CD8-positive, alpha-beta memory T cell (primary cell): ENCODE data around the gene BICDL1. TPM values are rescaled to one million over a fixed set of nuclear protein-coding genes. Genes with fewer than 3 reads are reported as not detected.

ENCODE experiments used
- CTCF ChIA-PET: fragments of 350-600 bp; sonication (Branson Sonifier 250); formaldehyde crosslinking; loops from one replicate; lab custom pipeline; 2021; ENCODE audit warnings: antibody characterized with exemption; lab: Charles Lee
- POLR2A ChIA-PET: fragments of 350-600 bp; sonication (Branson Sonifier 250); formaldehyde crosslinking; loops from one replicate; lab custom pipeline; 2021; ENCODE audit warnings: antibody characterized with exemption; lab: Charles Lee
- DNase-seq, 5 donors: peaks; one replicate each; pipeline versions ENCODE4 v3.0.0 to v3.0.0-alpha.2; 2020 to 2022; ENCODE audit warnings: mixed read lengths in 1 of 5
- H3K27ac ChIP-seq: one replicate; pipeline ENCODE4 v1.7.0; 2013; ENCODE audit warnings: low read depth, mild to moderate bottlenecking, low read length, moderate library complexity
- H3K27me3 ChIP-seq: 2 replicates; pipeline ENCODE4 v1.7.0; 2013; ENCODE audit warnings: low read length, mild to moderate bottlenecking; ENCODE audit not compliant: insufficient read depth, poor library complexity, severe bottlenecking
- H3K36me3 ChIP-seq: 2 replicates; pipeline ENCODE4 v1.7.0; 2013; ENCODE audit warnings: mild to moderate bottlenecking, low read length, moderate library complexity; ENCODE audit not compliant: insufficient read depth
- H3K4me1 ChIP-seq: 2 replicates; pipeline ENCODE4 v1.7.0; 2013; ENCODE audit warnings: mild to moderate bottlenecking, low read length, moderate library complexity; ENCODE audit not compliant: insufficient read depth
- H3K4me3 ChIP-seq: 2 replicates; pipeline ENCODE4 v1.7.0; 2013; ENCODE audit warnings: mild to moderate bottlenecking, low read length
- H3K9me3 ChIP-seq: 2 replicates; pipeline ENCODE4 v1.7.0; 2013; ENCODE audit warnings: mild to moderate bottlenecking, low read length
- H3K27ac Mint-ChIP-seq, 8 donors: one replicate each; pipeline ENCODE4 v1.8.0; 2020 to 2021; ENCODE audit warnings: mixed read lengths in 8 of 8, mild to moderate bottlenecking in 6 of 8, inconsistent platforms in 3 of 8, moderate library complexity in 3 of 8
- H3K27me3 Mint-ChIP-seq, 2 donors: one replicate each; pipeline ENCODE4 v1.8.0; 2020 to 2021; ENCODE audit warnings: mixed read lengths in 2 of 2, mild to moderate bottlenecking in 1 of 2, moderate library complexity in 1 of 2
- H3K36me3 Mint-ChIP-seq, 3 donors: one replicate each; pipeline ENCODE4 v1.8.0; 2020 to 2021; ENCODE audit warnings: mixed read lengths in 3 of 3, inconsistent platforms in 1 of 3, mild to moderate bottlenecking in 1 of 3
- H3K4me1 Mint-ChIP-seq, 3 donors: one replicate each; pipeline ENCODE4 v1.8.0; 2020 to 2021; ENCODE audit warnings: mixed read lengths in 3 of 3, inconsistent platforms in 1 of 3, mild to moderate bottlenecking in 1 of 3
- H3K4me3 Mint-ChIP-seq, 7 donors: one replicate each; pipeline ENCODE4 v1.8.0; 2020 to 2021; ENCODE audit warnings: mixed read lengths in 7 of 7, mild to moderate bottlenecking in 6 of 7, moderate library complexity in 4 of 7, inconsistent platforms in 2 of 7
- H3K9me3 Mint-ChIP-seq, 5 donors: one replicate each; pipeline ENCODE4 v1.8.0; 2020 to 2022; ENCODE audit warnings: mixed read lengths in 5 of 5, mild to moderate bottlenecking in 3 of 5, moderate library complexity in 2 of 5, inconsistent platforms in 1 of 5
- polyA plus RNA-seq: library from polyadenylated mRNA; unstranded; fragments of 300-500 nt; fragmentation: Illumina TruSeq; gene quantifications from one replicate; pipeline ENCODE4 v1.2.3, GENCODE V29; 2021
- total RNA-seq, 2 experiments: library from RNA; stranded (reverse); gene quantifications; one replicate each; pipeline ENCODE4 v1.2.3, GENCODE V29; 2021

Gene BICDL1
- total and polyA plus RNA-seq, 3 experiments from 2014 or later = 7.4 to 109 (median 106) TPM

DNA sequence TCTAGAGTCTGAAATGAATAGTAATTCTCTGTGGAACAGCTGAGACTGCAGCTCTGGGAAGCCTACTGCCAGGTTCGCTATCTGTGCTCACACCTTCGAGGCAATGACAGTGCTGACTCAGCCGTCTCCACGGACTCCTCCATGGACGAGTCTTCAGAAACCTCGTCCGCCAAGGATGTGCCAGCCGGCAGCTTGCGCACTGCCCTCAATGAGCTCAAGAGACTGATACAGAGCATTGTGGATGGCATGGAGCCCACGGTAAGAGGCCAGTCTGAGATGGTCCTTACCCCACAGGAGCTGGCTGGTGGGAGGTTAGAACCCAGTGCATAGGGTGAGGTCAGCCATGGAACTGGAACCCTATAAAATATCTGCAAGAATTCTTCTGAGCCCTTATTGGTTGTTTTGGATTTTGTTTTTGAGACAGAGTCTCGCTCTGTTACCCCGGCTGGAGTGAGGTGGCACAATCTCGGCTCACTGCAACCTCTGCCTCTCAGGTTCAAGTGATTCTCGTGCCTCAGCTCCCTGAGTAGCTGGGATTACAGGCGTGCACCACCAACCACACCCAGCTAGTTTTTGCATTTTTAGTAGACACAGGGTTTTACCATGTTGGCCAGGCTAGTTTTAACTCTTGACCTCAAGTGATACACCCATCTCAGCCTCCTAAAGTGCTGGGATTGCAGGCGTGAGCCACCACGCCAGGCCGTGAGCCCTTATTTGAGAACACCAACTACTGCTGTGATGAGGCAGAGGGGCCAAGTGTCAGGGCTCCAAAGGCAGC, 83.6 kb downstream of the BICDL1 start:
- no peaks in the 10 kb centered on the region for H3K27me3 Mint-ChIP-seq
- H3K4me3 ChIP-seq = no peak overlapping the region
- H3K36me3 ChIP-seq = peaks cover 13% of the 10 kb centered on the region
- ChIA-PET CTCF (interaction anchor here (2.0 kb wide), 1 partner anchor 14 kb away, joined by 4 read pairs; no protein-coding TSS in a partner anchor), POLR2A (no interaction called here)
- H3K27ac Mint-ChIP-seq = peak overlapping the region in 1 of 8 donors; percentile 60
- H3K4me3 Mint-ChIP-seq = no peak overlapping the region
- H3K36me3 Mint-ChIP-seq = peaks cover 0 to 84% (median 19%) of the 10 kb centered on the region in 3 donors
- no peaks in the 10 kb centered on the region for H3K27me3 ChIP-seq
- H3K9me3 Mint-ChIP-seq = no peaks in the 10 kb centered on the region
- no peaks in the 10 kb centered on the region for H3K9me3 ChIP-seq
- no peak for DNase-seq
- no peak overlapping the region for H3K27ac ChIP-seq
- peaks cover 12 to 18% (median 16%) of the 10 kb centered on the region in 3 donors for H3K4me1 Mint-ChIP-seq
- peaks cover 15% of the 10 kb centered on the region for H3K4me1 ChIP-seq

DNA sequence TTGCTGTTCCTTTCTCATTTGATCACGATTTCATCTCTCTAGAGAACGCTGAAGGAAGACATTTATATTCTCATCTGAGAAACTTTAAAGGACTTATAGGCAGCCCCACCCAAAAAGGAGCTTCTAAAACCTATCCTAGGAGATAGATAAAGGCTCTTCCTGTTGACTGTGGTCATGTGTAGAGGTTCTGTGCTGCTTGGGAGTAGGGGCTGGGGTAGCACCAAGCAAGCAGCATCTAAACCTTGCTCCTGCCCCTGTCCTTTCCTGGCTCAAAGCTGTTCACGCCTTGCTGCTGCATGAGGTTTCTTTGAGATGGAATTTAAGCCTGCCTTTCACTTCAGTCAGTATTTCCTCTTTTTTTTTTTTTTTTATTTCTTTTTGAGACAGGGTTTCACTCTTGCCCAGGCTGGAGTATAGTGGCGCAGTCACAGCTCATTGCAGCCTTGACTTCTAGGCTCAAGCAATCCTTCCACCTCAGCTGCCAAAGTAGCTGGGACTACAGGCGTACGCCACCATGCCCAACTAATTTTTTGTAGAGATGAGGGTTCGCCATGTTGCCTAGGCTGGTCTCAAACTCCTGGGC, 86.1 kb downstream of the BICDL1 start:
- peak overlapping the region; percentile 53 to 91 (median 73) for H3K27ac Mint-ChIP-seq
- ChIA-PET POLR2A (no interaction called here), CTCF (interaction anchor here (1.4 to 1.7 kb wide), 2 partner anchors 12 to 28 kb away, joined by 3 to 4 read pairs; no protein-coding TSS in a partner anchor)
- peaks cover 15% of the 10 kb centered on the region for H3K4me1 ChIP-seq
- no peaks in the 10 kb centered on the region for H3K9me3 Mint-ChIP-seq
- H3K4me1 Mint-ChIP-seq = peaks cover 12 to 18% (median 17%) of the 10 kb centered on the region in 3 donors
- H3K36me3 ChIP-seq = peaks cover 13% of the 10 kb centered on the region
- DNase-seq = no peak
- H3K4me3 Mint-ChIP-seq = peak overlapping the region in 2 of 7 donors; percentile 36 to 58
- no peaks in the 10 kb centered on the region for H3K27me3 Mint-ChIP-seq
- H3K9me3 ChIP-seq = no peaks in the 10 kb centered on the region
- H3K4me3 ChIP-seq = no peak overlapping the region
- H3K36me3 Mint-ChIP-seq = peaks cover 0 to 85% (median 18%) of the 10 kb centered on the region in 3 donors
- H3K27ac ChIP-seq = no peak overlapping the region
- H3K27me3 ChIP-seq = no peaks in the 10 kb centered on the region

DNA sequence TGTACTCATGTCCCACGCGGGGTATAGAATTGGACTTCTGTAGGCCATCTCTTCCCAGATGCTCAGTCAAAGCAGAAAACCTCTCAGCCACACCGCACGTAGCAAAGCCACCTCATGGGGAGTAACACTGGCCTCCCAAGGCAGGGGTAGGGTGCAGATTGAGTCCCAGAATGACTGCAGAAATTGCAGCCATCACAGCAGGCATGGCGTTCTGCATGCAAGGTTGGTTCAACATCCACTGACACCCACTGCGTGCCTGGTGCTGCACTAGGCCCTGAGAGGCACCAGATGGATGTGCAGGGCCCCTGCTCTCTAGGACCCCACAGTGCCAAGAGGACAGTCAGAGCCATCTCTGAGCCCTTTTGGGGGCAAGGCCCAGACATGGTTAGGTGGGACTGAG, 87.6 kb downstream of the BICDL1 start:
- POLR2A ChIA-PET = no interaction called here
- Mint-ChIP-seq H3K27me3 (no peaks in the 10 kb centered on the region), H3K36me3 (peaks cover 2 to 86% (median 20%) of the 10 kb centered on the region in 3 donors), H3K4me3 (no peak overlapping the region), H3K27ac (peak overlapping the region in 2 of 8 donors; percentile 23 to 54), H3K9me3 (no peaks in the 10 kb centered on the region), H3K4me1 (peaks cover 12 to 17% (median 15%) of the 10 kb centered on the region in 3 donors)
- Histone ChIP-seq H3K27ac (no peak overlapping the region), H3K27me3 (no peaks in the 10 kb centered on the region), H3K9me3 (no peaks in the 10 kb centered on the region), H3K4me3 (no peak overlapping the region), H3K36me3 (peaks cover 13% of the 10 kb centered on the region), H3K4me1 (peaks cover 15% of the 10 kb centered on the region)
- CTCF ChIA-PET = no interaction called here
- DNase-seq = no peak

DNA sequence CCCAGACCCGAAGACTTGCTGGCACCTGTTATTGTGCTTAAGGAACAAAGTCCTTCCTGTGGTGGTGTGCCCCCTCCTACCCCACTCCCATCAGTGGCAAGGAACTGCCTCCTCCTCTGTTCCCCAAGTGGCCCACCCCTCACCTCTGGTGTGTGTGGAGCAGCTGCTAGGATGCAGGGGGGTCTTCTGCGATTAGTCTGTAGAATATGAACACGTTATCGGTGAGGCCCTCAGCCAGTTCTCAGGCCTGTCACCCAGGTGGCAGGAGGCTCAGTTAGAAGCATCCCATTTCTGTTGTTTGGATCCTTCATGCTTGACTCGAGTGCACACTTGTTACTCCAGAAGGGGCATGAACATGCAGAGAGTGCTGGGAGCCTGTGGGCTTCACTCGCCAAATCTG, 88.2 kb downstream of the BICDL1 start:
- peaks cover 15% of the 10 kb centered on the region for H3K4me1 ChIP-seq
- ChIA-PET CTCF (interaction anchor here (1.9 kb wide), 1 partner anchor 10 kb away, joined by 9 read pairs; no protein-coding TSS in a partner anchor), POLR2A (no interaction called here)
- H3K27ac Mint-ChIP-seq = peak overlapping the region in 4 of 8 donors; percentile 11 to 66 (median 35)
- no peaks in the 10 kb centered on the region for H3K9me3 Mint-ChIP-seq
- no peaks in the 10 kb centered on the region for H3K27me3 ChIP-seq
- H3K36me3 Mint-ChIP-seq = peaks cover 4 to 86% (median 15%) of the 10 kb centered on the region in 3 donors
- peaks cover 13% of the 10 kb centered on the region for H3K36me3 ChIP-seq
- H3K27me3 Mint-ChIP-seq = no peaks in the 10 kb centered on the region
- no peak overlapping the region for H3K27ac ChIP-seq
- DNase-seq = no peak
- H3K4me1 Mint-ChIP-seq = peaks cover 12 to 17% (median 15%) of the 10 kb centered on the region in 3 donors
- no peak overlapping the region for H3K4me3 ChIP-seq
- no peak overlapping the region for H3K4me3 Mint-ChIP-seq
- no peaks in the 10 kb centered on the region for H3K9me3 ChIP-seq

DNA sequence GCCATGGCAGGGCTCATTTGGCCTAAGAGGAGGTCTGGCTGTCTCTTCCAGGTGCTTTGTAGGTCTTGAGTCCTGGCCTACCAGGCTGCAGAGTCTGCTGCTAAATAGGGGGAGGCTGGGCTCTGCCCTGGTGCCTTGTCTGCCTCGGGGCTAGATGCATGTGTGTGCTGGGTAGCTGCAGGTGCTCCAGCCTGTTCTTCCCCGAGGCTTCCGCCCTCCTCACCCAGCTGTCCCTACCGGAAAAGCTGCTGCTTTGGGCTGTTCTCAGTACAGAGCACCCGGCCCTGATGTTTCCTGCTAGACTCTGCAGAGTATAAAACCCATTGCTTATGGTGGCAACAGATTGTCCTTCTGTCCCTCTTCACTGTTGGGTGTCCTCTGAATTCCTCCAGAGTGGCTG, 89.8 kb downstream of the BICDL1 start:
- Mint-ChIP-seq H3K27ac (peak overlapping the region in 3 of 8 donors; percentile 63 to 87 (median 68)), H3K36me3 (peaks cover 4 to 81% (median 9%) of the 10 kb centered on the region in 3 donors), H3K4me3 (no peak overlapping the region), H3K4me1 (peaks cover 12 to 15% (median 13%) of the 10 kb centered on the region in 3 donors), H3K27me3 (no peaks in the 10 kb centered on the region), H3K9me3 (no peaks in the 10 kb centered on the region)
- H3K4me3 ChIP-seq = no peak overlapping the region
- CTCF ChIA-PET = interaction anchor here (1.9 kb wide), 1 partner anchor 8 kb away, joined by 9 read pairs; no protein-coding TSS in a partner anchor
- peaks cover 8% of the 10 kb centered on the region for H3K36me3 ChIP-seq
- no peaks in the 10 kb centered on the region for H3K27me3 ChIP-seq
- H3K27ac ChIP-seq = no peak overlapping the region
- peaks cover 15% of the 10 kb centered on the region for H3K4me1 ChIP-seq
- DNase-seq = peak in 1 of 5 donors; percentile 28
- no peaks in the 10 kb centered on the region for H3K9me3 ChIP-seq
- POLR2A ChIA-PET = no interaction called here

DNA sequence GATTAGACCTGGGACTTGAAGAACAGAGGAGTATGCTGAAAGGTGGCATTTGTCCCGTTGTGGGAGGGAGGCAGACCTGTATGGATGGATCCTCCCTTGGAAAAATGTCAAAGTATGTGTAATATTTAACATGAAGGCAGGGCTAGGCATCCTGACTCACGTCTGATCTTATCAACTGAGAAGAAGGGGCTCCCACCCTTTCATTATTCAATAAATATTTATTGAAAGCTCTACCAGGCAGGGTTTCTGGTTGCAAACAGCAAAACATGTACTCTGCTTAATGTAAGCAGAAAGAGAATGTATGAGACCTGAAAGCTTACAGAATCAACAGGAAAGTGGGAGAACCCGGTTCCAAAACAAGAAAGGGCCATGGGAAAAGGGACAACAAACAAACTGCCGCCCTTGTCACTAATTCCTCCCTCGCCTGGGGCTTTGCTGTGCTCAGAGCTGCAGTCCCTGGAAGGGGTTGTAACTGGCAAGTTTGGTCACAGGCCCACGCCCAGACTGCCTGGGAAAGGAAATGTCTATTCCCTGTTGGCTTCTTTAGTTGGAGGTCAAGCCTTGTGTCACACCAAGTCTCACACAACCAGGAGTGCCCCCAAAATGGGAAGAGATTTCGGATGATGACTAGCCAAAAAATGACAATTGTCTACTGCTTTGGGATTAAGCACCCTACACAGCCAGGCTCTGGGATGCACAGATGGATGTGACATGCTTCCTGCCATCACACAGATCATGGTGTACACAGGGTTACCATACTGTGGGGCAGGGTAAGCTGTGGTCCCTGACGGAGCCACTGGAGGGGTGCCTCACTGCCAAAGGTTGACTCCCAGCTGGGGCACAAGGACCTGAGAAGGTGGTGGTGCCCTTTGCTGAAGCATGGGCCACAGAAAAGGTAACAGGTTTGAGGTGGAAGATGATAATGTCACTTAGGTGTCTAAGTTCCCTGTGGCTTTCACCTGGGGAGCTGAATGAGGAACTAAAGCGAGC, 90.7 kb downstream of the BICDL1 start:
- no peaks in the 10 kb centered on the region for H3K9me3 Mint-ChIP-seq
- H3K36me3 Mint-ChIP-seq = peaks cover 8 to 81% (median 9%) of the 10 kb centered on the region in 3 donors
- H3K27me3 Mint-ChIP-seq = no peaks in the 10 kb centered on the region
- H3K4me3 ChIP-seq = no peak overlapping the region
- H3K36me3 ChIP-seq = peaks cover 8% of the 10 kb centered on the region
- H3K27me3 ChIP-seq = no peaks in the 10 kb centered on the region
- H3K27ac ChIP-seq = no peak overlapping the region
- peaks cover 8% of the 10 kb centered on the region for H3K4me1 ChIP-seq
- no peak overlapping the region for H3K4me3 Mint-ChIP-seq
- ChIA-PET POLR2A (no interaction called here), CTCF (interaction anchor here (1.1 to 1.9 kb wide), 2 partner anchors 18 to 91 kb away, joined by 3 to 7 read pairs; partner anchors contain the start of gene BICDL1)
- H3K4me1 Mint-ChIP-seq = peaks cover 6 to 10% (median 7%) of the 10 kb centered on the region in 3 donors
- H3K9me3 ChIP-seq = no peaks in the 10 kb centered on the region
- DNase-seq = no peak
- H3K27ac Mint-ChIP-seq = peak overlapping the region in 6 of 8 donors; percentile 30 to 87 (median 41)

GRCh38 chr12:120081641-120082040, 92.6 kb downstream of the BICDL1 start:
- CTCF ChIA-PET = interaction anchor here (1.9 kb wide), 1 partner anchor 93 kb away, joined by 7 read pairs; the partner anchor contains the start of gene BICDL1
- peak overlapping the region in 4 of 8 donors; percentile 26 to 67 (median 50) for H3K27ac Mint-ChIP-seq
- no peaks in the 10 kb centered on the region for H3K9me3 Mint-ChIP-seq
- no peaks in the 10 kb centered on the region for H3K9me3 ChIP-seq
- POLR2A ChIA-PET = no interaction called here
- peaks cover 7 to 77% (median 11%) of the 10 kb centered on the region in 3 donors for H3K36me3 Mint-ChIP-seq
- H3K36me3 ChIP-seq = peaks cover 2% of the 10 kb centered on the region
- no peaks in the 10 kb centered on the region for H3K27me3 Mint-ChIP-seq
- H3K27me3 ChIP-seq = no peaks in the 10 kb centered on the region
- H3K27ac ChIP-seq = no peak overlapping the region
- H3K4me3 Mint-ChIP-seq = no peak overlapping the region
- H3K4me3 ChIP-seq = no peak overlapping the region
- no peak for DNase-seq
- peaks cover 5% of the 10 kb centered on the region for H3K4me1 ChIP-seq
- peaks cover 9 to 12% (median 9%) of the 10 kb centered on the region in 3 donors for H3K4me1 Mint-ChIP-seq
